Body of pancreas (tissue), 4 donors: Measurements from ENCODE around the gene CDT1.
A peak's percentile ranks its signal among the peaks of the same experiment; 100 is the strongest.

Experiments
- POLR2A ChIP-seq, 3 donors: fragments of 450-650 bp; IDR thresholded peaks; one replicate each; pipeline ENCODE4 v1.6.1; 2016; ENCODE audit warnings: antibody characterized with exemption in 3 of 3, mild to moderate bottlenecking in 2 of 3
- TF ChIP-seq, protein P1 (sequence below), 7 experiments: fragments of 450-650 bp in 4 of 7; fragments of 200-600 bp in 3 of 7; sonication (generic) in 3 of 7; IDR thresholded peaks; one replicate each; pipeline ENCODE4 v1.5.1; 2016 to 2019; ENCODE audit warnings: antibody characterized with exemption in 7 of 7

DNA sequence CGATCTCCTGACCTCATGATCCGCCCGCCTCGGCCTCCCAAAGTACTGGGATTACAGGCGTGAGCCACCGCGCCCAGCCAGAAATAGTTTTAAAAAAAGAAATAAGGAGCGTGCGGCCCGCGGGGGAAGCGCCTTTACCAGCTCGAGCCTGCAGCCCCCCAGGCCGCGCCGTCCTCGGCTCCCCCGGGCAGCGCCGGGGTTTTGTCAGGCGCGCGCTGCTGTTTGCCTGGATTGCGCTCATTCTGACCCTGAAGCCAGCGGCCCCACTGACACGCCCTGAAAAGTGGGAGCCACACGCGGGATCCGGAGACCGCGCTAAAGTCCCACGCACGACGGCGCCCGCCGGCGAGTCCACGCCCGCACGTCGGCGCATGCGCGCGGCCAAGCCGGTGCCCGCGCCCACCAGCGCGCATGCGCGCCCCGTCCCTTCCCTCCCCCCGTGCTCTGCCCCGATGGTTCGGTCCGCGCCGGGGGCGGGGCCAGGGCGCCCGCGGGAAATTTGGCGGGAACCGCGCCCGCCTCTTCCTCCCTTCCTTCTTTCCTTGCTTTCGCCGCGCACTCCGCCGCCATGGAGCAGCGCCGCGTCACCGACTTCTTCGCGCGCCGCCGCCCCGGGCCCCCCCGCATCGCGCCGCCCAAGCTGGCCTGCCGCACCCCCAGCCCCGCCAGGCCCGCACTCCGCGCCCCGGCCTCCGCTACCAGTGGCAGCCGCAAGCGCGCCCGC lies at the start of gene CDT1:
- TF ChIP-seq, protein P1, sequence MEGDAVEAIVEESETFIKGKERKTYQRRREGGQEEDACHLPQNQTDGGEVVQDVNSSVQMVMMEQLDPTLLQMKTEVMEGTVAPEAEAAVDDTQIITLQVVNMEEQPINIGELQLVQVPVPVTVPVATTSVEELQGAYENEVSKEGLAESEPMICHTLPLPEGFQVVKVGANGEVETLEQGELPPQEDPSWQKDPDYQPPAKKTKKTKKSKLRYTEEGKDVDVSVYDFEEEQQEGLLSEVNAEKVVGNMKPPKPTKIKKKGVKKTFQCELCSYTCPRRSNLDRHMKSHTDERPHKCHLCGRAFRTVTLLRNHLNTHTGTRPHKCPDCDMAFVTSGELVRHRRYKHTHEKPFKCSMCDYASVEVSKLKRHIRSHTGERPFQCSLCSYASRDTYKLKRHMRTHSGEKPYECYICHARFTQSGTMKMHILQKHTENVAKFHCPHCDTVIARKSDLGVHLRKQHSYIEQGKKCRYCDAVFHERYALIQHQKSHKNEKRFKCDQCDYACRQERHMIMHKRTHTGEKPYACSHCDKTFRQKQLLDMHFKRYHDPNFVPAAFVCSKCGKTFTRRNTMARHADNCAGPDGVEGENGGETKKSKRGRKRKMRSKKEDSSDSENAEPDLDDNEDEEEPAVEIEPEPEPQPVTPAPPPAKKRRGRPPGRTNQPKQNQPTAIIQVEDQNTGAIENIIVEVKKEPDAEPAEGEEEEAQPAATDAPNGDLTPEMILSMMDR (IDR thresholded peaks at IDR 0.05) = peak in 1 of 7 experiments; percentile 5
- TF ChIP-seq POLR2A (IDR thresholded peaks at IDR 0.05) = peak in 2 of 3 donors; percentile 54 to 56
